A172 (cell line): ENCODE results near the gene AUTS2. TPM values are rescaled to one million over a fixed set of nuclear protein-coding genes. Genes with fewer than 3 reads are reported as not detected.
"Not testable (repeated sequence)": the region's sequence is repeated elsewhere in the genome, so short reads cannot be mapped to it uniquely, and the experiment has no call there.

Experiments used
- DNase-seq: peaks from one replicate; pipeline ENCODE4 v3.0.0-alpha.2; 2015; ENCODE audit warnings: low spot score
- total RNA-seq: library from RNA; depleted of rRNA; stranded (reverse); fragments of >200 nt; shearing (Covaris generic); gene quantifications from 2 replicates; pipeline ENCODE4 v1.2.3, GENCODE V29; 2014

Gene AUTS2
- total RNA-seq, 1 experiment from 2014 or later: 4.6 TPM

DNA sequence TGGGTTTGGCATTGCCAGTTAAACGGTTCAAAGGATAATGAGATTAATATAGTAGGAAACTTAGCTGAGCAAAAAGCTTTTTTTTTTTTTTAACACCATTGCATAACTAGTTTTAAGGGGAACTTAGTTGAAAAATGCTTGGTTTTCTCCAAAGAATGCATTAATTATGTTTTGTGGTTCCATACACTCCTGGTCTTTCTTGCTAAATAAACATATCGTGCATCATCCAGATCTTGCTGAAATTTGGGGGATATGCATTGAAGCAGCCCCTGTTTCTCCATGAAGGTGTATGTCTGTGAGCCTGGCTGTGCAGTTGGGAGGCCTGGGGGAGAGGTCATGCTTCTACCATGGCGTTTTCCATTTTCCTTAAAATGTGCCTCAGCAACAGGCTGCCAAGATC is 975.4 kb downstream of the AUTS2 start:
- no peak for DNase-seq

DNA sequence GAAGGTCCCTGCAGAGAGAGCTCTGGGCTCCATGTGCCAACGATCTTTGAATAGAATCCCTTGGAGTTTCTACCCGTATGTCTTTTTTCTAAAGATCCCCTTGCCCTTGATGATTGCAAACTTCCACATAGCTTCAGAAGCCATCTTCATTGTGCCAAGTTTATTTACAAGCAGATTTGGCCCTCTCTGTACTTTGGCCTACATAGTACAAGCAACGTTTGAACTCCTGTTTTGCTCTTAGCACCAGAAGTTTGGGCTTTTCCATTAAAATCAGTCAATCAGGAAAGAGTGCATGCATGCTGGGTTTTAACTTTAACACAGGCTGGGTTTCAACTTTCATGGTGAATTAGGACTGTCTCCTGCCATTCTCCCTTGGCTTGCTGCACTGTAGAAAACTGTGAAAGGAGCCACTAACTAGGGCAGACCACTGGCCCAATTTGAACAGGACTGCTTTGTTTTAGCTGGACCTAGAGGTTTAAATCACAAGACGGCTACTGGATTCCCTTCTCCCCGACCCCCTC is 976.1 kb downstream of the AUTS2 start:
- no peak for DNase-seq

DNA sequence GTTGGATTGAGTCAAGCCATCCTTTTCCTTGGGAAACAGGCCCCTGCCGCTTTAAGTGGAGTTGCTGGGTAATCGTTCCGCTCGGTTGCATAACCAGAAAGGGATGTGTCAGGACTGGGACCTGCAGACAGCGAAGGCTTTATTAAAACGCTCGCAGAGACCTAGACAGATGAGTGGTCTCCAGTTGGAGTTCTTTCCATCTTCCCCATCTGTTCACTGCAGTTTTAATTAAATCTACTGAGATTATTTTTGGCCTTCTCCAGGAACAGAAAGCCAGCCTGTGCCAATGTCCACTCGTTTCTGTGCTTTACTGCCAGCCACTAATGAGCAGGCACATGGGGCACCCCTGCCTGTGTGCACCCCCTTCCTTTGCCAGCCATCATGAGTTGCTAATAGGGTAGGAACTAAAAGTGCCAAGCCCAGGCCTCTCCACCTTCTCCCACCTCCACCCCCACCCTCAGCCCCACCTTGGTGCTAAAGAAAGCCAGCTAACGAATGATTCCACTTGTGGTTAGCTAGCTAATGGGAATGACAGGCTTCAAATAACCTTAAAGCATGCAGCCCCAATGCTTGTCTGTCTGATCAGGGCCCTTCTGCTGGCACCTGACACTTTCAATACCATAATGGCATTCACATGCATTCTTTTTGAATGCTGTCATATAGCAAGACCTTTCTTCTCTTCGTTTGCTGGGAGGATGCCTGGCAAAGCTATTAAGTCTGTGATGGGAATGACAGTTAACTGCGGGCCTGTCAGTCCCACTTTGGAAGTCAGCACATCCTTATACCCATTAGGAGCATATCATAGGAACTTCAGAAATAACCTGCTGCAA is 976.9 kb downstream of the AUTS2 start:
- DNase-seq: peak; percentile 69

DNA sequence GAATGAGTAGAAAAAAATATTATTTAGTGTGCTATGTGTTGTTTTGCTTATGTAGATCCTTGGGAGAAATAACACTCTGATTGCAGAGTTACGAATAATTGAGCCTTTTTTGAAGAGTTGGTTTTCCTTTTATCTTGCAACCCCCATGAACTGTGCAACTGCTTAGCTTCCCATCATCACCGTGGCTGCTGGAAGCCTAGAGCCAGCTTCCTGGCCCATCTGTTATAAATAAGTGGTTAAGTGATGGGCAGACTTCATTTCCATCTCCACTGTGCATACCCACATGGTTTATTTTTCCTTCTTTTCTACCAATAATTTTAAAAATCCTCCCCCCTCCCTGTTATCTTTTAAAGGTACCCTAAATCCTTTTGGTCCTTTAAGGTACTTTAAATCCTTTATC is 978.8 kb downstream of the AUTS2 start:
- no peak for DNase-seq

DNA sequence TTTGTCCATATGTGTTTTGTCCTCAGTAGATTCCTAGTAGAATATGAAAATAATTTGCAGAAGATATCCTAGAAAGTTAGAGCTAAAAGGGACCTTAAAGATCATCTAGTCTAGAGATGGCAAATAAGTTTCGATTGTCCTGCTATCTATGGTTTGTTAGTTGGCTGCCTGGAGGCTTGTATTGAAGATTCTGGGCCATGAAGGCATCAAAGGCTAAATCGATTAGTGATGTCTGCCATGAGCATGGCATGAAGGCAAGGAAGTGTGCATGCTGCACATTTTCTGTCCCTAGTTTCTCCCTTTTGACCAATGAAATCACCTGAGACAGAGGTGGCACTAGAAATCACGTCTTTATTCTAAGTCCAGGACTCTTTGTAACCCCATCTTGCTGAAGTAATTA is 979.9 kb downstream of the AUTS2 start:
- DNase-seq: no peak

DNA sequence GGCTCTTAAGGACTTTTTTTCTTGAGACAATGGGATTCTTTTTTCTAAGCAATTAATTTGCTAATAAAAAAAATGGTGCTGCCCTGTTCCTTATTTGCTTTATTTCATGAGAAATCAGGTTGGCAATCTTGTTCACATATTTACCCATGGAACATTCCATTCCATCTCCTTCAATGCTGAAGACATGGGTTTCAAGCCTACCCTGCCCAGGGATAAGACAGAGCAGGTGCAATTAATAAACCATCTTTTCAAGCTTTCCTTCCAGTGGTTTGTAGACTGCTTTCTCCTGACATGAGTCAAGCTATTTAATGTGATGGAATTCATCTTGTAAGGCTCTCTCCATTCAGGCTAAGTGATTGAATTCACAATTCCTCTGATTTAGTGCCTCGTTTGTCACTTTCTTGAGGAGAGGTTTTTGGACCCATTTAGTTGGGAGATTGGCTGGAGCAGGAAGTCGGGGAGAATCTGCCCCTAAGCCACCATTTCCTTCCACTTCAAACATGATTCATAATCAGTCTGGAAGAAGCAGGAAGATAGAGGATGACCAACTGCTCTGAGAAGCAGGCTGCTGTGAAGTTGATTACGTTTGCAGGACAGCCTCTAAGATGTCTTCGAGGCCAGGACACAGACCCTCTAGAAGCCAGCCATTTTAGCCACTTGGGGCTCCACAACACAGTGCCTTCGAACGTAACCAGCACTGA is 981.3 kb downstream of the AUTS2 start:
- DNase-seq: peak; percentile 65

DNA sequence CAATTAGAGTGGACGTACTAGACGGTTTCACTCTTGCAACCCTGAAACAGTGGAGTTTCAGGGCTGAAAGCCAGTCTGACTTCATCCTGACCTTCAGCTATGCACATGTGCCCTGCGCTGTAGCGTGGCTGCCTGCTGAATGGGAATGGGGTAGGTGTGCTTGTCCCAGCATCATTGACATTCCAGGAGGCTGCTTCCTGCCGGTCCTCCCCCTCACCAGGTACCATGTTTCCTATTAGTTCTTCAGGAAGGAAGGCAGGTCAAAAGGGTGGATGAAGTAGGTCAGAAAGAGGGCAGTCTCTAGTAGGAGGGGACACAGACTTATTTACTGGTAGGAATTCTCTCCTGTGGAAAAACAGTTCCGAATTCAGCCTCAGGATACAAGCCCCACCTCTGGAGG is 981.9 kb downstream of the AUTS2 start:
- no peak for DNase-seq

DNA sequence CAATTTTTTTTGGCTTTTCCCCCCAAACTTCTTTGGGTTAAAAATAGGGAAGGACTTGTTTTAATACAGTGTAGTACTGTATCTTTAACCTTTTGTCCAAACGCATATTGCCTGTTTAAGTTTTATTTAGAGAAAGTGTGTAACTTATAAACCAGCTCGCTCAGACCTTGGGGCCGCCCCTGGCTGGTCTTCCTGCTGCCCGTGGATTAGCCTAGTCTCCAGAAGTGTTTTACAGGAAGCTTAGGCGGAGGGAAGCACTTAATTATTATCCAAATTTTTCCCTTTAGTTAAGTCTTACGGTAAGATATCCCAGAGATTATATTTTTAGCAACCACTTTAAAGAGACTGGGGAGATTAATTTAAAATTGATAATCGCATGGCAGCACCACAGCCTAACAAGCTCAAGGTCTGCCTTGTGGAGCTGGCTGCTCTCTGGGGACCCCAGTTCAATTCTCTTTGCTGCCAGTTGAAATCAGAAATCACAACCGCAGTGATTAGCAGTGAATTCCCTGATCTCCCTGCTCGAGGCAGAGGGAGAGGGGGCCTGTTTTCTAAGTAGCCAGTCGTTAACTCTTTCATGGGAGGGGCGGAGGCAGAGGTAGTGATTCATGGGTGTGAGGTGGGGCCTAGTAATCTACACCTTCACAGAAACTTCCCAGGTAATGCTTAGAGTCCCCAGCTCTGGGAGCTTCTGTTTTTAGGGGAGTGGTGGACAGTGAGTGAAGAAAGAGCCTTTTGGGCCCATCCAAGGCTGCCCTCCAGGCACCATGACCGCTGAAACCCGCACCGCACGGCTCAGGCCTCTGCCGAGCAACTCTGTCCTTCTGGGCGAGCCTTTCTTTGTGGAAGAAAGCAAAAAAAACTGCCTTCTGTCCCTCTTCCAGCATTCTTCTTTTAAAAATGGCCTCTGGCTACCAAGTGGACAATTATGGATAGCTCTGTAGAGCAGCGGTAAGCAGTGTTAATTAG is 984.9 kb downstream of the AUTS2 start:
- no peak for DNase-seq

DNA sequence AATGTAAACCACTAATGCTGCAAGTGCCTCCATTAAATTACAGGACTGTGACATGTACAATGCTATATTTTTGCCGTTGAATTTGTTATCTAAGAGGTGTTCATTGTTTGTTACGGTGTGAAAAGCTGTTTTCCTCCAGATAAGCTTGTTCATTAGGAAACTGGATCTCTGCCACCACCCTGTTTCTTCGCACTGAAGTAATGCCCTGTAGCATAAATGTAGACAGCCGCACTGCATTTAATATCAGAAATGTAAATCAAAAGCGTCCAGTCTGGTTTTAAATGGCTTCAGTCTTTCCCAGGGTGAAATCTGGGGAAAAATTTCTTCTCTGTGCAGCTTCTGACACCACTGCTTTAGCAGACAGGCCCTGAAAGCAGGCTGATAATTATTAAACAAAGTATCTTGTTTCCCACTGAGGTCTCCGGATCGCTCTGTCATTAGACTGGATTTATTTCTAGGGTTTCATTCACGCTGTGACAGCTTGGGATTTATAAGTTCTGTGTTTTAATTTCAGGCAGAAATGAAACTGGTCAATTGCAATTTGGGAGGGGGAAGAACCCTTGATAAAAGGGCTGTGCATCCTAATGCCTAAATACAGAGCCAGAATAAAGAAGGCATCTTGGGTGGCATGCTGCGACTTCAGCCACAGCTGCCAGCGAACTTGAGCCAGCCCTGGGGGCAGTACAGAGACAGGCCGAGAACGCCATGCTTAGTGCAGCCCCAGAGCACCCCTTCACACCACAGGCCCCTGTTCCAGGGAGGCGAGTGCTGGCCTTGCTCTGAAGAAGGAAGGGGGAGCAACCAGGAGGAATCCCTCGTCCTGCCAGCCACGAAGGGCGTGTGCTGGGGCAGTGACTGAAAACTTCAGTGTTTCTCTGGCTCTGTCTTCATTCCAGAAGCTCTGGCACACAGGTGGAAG is 985.9 kb downstream of the AUTS2 start:
- no peak for DNase-seq

DNA sequence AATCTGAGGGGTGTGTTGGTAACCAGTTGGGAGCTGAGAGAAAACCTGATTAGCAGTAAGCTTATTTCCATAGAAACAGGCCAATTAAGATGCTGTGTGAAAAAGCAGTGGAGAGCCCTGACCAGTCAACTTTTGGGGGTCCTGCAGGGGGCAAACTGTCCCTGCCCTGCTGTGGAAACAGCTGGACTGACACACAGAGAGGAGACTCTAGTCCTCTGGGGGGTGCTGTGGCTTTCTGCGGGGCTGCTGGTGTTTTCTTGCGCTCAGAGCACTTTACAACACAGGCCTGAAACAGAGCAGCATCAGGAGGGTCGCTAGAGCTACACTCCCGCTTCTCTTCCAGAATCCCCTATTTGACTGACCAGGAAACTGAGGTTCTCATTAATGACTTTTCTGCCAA is 986.8 kb downstream of the AUTS2 start:
- no peak for DNase-seq

DNA sequence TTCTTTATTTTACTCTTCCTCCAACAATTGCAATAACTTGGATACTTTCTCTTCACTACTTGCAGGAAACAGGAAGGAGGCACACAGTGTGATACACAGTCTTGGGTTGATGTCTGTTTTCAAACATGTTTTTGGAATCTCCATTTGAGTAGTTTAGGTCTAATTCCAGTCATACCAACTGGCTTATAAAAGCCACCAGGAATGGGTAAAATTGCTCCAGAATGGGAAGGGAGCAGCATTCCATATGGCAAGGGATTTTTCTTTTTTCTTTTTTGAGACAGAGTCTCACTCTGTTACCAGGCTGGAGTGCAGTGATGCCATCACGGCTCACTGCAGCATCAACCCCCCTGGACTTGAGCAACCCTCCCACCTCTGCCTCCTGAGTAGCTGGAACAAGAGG is 988.5 kb downstream of the AUTS2 start:
- DNase-seq: no peak

DNA sequence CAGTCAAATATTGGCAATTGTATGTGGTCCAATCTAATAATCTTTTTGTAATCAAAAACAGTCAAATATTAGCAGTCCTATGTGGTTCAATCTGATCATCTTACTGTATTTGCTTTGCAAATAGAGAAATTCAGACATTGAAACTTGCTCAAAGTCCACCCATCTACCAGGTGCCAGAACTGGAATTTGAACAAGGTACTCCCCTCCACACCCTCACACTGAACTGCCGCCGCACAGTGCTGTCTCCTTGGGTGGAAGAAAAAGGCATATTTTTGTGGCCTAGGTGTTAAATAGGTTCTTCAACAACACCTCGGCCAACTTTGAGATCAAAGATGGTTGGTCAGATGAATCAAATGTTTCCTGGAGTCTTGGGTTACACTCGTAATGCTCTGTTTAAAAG is 989.5 kb downstream of the AUTS2 start:
- DNase-seq: no peak

DNA sequence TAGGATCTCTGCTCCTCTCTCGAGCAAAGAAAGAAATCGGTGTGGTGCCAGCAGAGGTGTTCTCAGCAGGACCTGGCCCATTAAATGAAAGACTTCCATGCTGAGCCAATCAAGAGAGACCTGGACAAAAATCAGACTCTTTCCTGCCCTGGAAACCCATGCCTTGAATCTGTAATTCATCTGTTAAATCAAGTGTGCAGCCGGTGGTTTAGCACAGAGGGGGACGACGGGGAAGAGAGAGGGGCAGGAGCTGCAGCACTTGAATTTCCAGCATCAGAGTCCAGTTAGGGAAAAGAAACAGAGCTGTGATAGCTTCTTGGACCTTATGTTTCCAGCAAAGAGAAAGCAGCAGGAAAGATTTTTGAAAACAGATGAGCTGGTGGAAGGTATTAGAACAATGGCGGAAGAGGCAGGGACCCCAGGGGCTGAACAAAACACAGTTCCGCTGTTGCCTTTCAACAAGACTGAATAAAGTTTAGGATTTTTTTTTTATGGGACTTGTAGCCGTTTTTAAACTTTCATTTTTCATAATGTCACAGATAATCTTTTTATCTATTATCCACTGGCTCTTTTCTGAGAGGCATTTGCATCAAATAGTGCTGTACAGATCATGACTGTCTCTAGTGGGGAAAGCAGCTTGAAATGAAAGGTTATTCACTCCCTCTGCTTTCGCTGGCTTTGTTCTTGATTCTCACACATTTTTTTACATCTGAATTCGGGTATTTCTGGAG is 990.1 kb downstream of the AUTS2 start:
- no peak for DNase-seq

DNA sequence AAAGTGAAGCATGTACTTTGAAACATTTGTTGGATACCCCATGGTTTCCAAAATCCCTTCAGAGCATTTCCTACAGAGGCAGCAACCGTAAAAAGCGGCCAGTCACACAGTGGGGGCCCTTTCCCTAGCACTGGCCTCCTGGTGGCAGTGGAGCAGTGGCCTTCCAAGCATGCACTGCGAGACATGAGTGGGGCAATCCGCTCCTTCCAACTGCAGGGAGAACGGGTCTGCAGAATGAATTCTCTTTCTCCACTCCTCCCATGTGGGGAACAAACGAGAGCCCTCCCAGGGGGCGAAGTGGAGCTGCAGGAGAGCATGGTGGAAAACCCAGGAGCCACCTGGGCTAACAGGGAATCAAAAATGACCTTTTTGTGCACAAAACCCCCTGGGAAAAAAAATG is 990.7 kb downstream of the AUTS2 start:
- DNase-seq: no peak

DNA sequence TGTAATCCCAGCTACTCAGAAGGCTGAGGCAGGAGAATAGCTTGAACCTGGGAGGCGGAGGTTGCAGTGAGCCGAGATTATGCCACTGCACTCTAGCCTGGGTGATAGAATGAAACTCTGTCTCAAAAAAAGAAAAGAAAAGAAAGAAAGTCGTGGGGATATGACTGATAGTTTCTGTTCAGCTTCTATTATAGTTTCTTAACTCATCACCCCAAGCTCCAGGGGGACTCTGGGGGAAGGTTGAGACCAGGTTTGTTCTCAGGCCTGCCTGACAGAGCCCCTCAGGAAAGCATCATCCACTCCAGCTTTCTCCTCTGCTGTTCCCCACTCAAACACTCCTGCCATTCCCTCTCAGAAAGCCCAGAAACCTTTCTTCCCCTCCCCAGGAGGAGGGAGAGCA is 991.3 kb downstream of the AUTS2 start:
- no peak for DNase-seq

DNA sequence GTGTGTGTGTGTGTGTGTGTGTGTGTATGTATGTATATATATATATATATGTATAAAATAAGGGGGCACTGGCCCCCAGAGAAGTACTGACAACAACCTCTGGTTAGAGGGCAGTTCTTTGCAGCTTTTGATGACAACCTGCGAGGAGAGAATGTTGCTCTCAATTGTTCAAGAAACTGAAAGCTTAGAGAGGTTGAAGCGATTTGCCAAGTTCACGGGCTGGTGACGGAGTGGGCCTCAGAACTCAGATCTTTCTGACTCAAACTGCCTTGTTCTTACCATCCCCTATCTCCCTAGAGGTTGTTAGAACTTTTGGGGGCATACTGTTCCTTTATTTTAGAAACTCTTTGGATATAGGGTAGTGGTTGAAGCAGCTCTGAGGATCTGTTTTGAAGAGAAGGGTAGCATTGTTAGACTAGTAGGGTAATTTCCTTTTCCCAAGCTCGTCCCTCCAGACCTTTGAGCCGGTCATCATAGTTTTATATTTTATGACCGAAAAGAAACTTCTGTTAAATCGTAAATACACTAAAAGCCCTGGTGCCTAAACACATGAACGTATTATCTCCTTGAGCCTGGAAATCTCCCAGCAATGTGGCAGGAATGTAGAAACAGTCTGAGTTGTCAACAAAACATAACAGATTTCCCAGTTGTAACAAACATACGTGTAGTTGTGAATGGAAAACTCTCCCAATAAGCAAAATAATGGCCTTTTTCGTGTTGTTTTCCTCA is 992.0 kb downstream of the AUTS2 start:
- no peak for DNase-seq

DNA sequence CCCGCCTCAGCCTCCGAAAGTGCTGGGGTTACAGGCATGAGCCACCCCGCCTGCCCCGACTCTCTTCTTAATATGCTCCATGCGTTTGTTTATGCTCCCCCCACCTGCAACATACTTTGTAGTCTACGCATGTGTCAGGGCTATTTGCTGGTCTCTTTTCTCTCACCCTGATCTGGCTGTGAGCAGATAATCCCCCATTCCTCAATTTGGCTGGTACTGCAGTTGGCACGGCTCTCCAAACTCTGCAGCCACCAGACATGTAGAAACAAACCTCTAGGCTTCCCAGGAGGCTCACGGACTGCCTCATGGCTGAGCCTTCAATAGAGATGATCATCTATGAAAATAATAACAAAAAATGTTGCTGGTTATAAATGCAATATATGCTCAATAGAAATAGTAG is 993.4 kb downstream of the AUTS2 start:
- DNase-seq: no peak

DNA sequence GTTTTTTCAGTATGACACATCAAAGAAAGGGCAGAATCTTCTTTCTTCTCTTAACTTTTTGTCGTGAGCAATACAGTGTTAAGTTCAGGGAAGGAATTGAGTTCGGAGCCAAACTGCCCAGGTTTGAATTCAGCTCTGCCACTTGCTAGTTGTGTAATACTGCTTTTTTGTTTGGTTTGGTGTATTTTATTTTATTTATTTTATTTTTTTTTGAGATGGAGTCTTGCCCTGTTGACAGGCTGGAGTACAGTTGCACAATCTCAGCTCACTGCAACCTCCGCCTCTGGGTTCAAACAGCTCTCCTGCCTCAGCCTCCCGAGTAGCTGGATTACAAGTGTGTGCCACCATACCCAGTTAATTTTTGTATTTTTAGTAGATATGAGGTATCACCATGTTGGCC is 993.9 kb downstream of the AUTS2 start:
- DNase-seq: no peak

DNA sequence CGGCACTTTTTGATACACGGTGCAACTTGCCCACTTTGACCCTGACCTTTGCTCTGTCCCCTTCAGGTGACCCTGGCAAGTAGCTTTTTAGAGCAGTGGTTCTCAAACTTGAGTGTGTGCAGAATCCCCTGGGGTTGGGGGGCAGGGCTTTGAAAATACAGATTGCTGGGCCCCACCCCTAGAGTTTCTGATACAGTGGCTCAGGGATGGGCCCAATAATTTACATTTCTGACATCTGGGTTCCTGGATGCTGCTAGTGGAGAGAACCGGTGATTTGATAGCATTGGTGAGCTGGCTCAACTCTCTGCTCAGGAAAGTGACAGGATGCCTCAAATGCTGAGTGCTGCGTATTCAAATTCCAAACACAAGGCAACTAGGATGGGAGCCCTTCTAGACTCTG is 995.9 kb downstream of the AUTS2 start:
- DNase-seq: no peak

DNA sequence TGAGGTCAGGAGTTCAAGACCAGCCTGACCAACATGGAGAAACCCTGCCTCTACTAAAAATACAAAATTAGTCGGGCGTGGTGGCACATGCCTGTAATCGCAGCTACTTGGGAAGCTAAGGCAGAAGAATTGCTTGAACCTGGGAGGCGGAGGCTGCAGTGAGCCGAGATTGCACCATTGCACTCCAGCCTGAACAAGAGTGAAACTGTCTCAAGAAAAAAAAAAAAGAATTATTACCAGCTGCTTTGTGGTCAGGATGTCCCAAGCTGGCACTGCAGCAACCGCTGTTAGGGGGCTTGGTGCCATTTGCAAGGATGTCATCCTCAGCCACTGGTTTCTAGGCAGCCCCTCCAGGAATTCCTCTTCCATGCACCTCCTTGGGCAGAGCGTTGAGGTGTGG is 996.6 kb downstream of the AUTS2 start:
- DNase-seq: not testable (repeated sequence)
